GM18861 (cell line): ENCODE results near the gene ITGAE.
A peak's percentile ranks its signal among the peaks of the same experiment; 100 is the strongest.
"Not testable (repeated sequence)": the region's sequence is repeated elsewhere in the genome, so short reads cannot be mapped to it uniquely, and the experiment has no call there.

Source experiments
- ATAC-seq: cut with Tn5 transposase; IDR thresholded peaks from one replicate; pipeline ENCODE4 v1.9.1; 2021; ENCODE audit not compliant: unreplicated experiment

Gene ITGAE

DNA sequence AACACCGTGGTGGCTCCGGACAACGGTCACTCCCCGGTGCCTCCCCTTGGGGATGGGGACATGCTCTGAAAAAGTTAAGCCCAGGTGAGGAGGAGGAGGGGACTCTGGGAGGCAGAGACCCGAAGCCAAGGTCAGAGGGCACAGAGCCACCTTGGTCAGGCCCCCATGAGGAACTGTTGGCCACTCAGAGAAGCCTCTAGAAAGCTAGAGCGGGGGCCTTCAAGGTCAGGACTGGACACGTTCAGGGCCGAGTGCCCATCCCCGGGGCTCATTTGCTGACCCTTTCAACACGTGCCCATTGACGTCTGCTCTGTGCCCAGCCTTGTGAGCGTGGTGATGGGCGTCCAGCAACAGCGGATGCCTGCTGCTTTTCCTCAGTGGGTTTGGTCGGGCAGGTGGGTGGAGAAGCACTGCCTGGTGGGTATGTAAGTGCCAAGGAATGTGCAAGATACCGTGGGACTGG is 39.0 kb downstream of the ITGAE start:
- no peak for ATAC-seq

DNA sequence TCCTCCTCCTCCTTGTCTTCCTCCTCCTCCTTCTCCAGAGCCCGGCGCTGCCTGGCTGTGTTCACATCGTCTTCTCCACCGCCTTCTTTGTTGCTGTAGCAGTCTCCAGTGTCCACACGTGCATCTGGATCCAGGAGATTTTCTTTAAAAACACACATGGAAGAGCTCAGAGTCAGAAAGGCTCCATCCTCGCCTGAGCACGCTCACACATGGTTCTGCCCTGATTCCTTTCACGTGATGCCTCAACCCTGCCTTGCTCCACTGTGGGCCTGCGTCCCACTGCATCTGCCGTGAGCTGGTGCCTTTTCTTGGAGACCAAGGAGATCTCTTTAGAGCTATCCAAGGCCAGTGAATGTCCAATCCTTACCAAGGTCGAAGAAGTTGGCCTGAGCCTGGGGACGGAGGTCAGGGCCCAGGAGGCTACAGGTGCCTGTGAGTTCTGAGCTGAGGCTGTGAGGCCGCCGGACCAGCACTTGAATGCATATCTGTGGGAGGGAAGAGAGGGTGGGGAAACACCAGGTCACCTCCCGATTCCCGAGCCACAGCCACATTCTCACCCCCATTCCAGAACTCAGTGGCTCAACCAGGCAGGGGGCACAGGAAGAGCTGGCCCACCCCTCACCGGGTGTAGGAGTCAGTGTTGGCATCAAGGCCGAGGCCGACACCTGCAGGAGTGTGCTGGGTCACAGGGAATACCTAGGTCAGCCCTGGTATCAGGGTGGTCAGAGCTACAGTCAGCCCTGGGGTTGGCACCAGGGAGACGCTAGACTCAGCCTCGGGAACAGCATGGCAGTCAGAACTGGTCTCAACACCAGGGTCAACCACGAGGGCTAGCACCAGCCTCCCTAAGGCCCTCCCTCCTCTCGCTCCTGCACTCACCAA is 39.7 kb downstream of the ITGAE start:
- ATAC-seq = no peak

DNA sequence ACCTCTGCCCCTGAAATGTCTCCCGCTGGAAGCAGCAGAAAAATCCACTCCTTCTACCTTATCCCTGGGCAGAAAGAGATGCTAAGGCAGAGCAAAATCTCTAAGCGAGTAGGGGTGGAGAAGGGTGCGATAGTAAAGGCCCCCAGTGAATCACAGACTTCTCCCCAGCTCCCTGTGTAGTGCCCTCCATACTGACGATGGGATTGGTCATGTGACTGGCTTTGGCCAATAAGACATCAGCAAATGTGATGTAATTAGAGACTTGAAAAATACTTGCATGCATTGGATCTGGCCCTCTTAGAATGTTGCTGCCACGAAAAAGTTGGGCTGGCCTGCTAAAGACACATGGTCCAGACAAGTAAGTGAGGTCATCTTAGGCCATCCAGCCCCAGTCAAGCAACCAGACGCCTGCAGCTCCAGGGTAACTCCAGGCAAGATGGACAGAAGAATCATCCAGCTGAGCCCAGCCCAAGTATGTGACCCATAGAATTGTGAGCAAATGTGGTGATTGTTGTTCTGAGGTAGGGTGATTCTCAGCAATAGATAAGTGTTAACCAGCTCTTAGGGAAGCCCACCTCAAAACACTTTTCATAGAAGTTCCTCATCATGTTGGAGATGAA is 41.3 kb downstream of the ITGAE start:
- no peak for ATAC-seq

DNA sequence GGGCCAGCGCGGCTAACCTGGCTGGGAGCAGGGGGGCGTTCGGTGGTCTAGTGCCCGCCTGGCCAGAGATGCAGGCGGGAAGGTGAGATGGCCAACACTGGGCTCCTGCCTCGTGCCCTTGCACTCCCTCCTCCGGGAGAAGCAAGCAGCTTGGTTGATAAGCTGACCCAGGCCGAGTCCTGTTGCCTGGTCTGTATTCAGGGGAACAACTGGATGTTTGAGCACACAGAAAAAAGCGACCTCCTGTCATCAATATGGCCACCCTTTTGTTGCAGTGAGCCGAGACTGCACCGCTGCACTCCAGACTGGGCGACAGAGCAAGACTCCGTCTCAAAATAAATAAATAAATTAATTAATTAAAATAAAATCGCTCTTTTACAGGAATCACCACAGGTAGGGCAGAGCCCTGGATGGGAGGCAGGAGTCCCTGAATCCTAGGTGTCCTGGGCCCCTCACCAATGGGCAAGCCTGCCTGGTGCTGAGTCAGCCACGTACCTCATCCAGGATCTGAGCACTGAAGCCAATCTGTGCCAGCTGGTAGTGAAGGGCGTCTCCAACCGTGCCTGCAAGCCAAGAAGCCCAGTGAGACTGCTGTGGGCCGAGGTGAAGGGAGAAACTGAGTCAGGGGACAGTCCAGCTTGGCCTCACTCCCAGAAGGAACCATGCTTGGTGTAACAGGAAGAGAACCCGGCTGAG is 45.5 kb downstream of the ITGAE start:
- no peak for ATAC-seq

DNA sequence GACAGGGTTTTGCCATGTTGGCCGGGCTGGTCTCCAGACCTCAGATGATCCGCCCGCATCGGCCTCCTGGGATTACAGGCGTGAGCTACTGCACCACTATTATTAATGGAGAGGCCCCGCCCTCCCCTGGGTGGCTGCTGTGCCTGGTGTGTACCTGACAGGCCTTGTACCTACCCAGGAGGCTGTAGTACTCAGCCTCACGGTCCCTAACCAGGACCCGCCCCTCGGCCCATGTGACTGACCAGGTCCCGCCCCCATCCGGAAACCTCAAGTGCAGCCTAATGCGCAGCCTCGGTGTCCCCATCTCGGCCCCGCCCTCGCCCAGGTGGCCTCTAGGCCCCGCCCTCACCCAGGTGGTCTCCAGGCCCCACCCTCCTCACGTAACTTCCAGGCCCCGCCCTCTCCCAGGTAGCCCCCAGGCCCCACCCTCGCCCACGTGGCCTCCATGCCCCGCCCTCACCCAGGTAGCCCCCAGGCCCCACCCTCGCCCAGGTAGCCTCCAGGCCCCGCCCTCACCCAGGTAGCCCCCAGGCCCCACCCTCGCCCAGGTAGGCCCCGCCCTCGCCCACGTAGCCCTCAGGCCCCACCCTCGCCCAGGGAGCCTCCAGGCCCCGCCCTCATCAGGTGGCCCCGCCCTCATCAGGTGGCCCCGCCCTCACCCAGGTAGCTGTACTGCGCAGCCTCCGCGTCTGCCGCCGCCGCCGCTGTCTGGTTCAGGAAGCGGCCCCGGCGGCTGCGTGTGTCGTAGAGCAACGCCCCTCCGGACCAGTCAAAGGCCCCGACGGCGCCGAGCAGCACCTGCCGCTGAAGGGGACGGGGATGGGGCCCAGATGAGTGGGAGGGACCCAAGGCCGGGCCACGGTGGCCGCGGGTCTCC is 46.3 kb downstream of the ITGAE start:
- no peak for ATAC-seq

DNA sequence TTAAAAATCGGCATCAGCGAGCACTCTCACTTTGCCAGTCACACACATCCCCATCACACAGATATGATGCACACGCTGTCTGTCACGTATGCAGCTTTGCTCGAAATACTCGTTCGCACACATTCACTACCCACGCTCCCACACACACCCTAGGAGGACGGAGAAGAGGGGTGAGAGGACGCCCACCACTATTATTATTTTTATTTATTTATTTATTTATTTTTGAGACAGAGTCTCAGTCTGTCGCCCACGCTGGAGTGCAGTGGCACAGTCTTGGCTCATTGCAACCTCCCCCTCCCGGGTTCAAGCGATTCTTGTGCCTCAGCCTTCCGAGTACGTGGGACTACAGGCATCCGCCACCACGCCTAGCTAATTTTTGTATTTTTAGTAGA is 46.9 kb downstream of the ITGAE start:
- ATAC-seq = no peak

DNA sequence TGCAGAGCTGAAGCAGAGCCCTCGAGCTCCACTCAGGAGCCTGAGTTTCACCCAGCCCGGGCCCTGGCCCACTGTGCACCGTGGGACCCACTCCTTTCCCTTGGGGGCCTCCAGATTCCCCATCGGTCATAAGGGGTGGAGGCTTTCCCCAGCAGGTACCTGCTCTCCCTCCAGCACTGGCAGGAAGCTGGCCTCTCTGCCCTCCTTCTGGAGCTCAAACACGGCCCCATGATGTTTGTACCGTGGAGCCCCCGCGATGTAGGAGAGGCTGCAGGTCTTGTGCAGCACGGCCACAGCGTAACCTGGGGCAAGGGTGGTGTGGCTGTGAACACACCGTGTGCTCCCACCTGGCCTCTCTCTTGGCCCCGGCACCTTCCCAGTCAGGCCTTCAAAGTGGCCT is 47.4 kb downstream of the ITGAE start:
- ATAC-seq = no peak

DNA sequence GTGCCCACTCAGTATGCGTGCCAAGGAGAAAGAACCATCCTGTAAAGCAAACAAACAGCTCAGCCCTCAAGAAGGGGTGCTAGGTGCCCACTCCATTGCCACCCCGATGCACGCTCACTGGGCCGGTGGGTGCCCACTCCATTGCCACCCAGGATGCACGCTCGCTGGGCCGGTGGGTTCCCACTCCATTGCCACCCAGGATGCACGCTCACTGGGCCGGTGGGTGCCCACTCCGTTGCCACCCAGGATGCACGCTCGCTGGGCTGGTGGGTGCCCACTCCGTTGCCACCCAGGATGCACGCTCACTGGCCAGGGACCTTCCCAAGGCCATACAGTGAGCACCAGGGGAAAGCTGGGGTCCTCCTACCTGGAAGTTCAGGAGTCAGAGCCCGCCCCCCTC is 49.2 kb downstream of the ITGAE start:
- no peak for ATAC-seq

DNA sequence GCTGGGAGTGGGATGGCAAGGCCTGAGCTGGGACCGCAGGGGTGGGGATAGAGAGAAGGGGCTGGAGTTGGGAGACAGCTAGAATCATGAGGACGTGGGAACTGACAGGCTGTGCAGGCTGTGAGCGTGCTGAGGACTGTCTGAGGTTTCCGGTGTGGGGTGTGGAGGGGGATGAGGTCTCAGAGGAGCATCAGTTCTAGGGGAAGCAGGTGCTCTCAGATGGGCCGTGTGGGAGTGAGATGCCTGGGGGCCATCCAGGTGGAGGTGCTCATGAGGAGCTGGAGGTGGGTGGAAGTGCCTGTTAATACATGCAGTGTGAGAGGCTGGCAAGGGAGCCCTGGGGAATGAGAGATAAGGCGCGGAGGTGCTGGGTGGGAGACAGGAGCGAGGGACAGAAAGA is 50.1 kb downstream of the ITGAE start:
- no peak for ATAC-seq

DNA sequence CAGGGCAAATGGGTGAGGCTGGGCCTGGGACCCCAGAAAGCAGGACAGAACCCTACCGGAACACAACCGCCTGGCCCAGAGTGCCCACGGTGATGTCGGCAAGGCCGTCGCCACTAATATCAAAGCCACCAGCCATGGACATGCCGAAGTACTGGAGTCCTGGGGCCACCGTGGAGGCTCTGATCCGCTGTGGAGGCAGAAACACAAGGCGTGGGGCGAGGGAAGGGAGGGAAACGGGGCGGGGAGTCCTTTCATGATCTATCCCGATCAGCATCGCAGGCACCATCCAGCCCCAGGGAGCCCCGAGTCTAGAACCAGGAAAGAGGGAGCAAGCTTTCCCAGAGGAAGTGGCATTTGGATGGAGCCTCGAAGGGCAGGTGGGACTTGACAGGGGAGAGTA is 50.7 kb downstream of the ITGAE start:
- no peak for ATAC-seq

DNA sequence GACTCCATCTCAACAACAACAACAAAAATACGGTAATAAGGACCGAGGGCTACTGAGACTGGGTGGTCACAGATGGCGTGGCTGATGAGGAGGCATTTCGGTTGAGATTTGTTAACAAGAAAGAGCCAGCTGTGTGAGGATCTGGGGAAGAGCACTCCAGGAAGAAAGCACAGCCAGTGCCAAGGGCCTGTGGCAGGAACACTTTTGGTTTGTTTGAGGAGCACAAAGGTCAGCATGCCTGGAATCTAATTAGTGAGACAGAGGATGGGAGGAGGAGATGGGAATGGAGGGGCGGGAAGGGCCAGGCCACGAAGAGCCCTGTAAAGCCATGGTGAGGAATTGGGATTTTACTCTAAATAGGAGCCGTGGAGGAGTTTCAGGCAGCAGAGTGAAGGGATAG is 52.4 kb downstream of the ITGAE start:
- no peak for ATAC-seq

DNA sequence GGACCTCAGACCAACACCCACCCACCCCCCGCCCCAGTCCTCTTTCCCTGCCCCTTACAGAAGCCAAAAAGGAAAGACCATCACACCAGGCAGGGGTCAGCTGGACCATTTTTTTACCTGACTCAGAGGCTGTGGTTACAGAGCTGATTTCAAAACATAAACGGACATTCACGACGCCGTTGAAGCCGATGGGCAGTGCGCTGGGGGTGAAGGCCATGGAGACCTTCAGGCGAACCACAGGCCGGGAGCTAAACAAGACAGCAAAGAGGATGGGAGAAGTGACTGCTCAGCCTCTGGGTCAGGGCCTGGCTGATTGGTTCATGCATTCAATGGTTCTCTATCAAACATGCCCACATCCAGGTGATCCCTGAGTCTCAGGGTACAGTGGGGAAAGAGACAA is 53.2 kb downstream of the ITGAE start:
- ATAC-seq = no peak

DNA sequence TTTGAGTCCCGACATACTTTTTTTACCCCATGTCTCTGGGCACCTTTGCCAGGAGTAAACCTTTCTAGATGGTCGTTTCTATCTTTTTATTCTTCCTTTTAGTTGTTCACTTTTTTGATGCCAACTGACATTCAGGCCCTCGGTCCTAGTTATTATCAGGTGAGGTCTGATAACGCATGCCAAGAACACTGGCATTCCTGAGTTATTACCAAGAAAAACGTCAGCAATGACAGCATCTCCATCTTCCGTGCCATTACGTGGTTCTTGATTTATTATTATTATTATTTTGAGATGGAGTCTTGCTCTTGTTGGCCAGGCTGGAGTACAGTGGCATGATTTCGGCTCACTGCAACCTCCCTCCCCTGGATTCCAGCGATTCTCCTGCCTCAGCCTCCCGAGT is 55.9 kb downstream of the ITGAE start:
- ATAC-seq = no peak

DNA sequence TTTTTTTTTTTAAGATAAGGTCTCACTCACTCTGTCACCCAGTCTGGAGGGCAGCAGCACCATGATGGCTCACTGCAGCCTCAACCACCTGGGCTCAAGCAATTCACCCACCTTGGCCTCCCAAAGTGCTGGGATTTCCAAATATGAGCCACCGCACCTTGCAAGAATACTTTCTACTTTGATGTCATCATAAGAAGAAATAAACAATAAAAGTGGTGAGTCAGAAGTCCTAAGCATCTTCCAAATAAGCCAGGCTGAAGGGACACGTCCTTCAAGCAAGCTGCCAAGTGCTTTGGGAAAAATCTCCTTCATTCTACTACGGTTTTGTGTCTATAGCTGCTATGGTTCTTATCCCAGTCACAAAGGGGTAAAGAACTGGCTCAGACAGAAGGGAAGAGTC is 57.0 kb downstream of the ITGAE start:
- no peak for ATAC-seq

DNA sequence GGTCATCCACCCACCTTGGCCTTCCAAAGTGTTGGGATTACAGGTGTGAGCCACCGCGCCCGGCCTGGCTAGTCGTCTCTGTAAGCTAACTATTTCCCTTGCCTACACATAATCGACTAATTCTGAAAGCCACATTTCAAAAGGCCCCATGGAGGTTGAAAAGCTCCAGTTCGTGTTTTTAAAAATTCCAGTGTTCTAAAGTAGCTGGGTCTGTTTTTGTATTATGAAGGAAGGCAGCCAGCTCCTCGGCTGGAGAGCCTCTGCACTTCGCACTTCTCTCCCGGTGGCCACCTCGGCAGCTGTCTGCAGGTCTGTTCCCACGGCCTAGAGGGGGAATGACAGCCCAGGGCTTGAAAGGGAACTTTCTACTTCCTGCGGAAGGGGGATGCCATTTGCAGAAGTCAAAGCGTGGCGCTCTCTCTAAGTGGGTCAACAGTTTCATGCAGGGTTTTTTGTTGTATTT is 60.3 kb downstream of the ITGAE start:
- ATAC-seq = no peak

DNA sequence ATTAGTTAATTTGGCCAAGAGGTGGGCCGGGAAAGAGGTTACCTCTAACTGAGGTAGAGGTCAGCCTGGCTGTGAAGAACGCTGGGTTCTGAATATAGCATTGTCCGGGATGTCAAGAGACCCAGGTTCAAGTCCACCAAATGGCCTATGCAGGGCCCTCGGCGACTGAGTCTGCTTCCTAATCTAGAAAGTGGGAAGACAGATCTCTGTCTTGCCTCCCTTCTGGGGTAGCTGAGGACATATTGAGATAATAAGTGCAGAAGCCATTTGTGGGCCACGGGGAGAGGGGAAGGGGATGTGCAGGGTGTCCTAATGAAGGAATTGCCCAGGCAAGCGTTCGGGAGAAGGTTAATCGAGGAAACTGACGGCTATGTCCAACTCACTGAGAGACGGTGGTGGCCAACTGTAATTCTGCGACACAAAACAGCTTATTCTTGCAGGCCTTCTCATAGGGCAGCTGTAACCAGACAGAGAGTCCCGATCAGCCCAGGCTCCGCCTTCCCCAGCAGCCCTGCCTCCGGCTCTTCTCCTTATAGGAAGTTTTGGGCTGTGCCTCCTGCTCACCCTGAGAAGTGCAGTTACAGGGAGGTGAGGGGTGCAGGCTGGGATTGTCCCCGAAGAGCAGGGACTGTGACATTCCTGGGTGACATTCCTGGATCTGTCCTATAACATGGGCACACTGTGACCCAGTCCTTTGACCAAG is 61.4 kb downstream of the ITGAE start:
- ATAC-seq = no peak

DNA sequence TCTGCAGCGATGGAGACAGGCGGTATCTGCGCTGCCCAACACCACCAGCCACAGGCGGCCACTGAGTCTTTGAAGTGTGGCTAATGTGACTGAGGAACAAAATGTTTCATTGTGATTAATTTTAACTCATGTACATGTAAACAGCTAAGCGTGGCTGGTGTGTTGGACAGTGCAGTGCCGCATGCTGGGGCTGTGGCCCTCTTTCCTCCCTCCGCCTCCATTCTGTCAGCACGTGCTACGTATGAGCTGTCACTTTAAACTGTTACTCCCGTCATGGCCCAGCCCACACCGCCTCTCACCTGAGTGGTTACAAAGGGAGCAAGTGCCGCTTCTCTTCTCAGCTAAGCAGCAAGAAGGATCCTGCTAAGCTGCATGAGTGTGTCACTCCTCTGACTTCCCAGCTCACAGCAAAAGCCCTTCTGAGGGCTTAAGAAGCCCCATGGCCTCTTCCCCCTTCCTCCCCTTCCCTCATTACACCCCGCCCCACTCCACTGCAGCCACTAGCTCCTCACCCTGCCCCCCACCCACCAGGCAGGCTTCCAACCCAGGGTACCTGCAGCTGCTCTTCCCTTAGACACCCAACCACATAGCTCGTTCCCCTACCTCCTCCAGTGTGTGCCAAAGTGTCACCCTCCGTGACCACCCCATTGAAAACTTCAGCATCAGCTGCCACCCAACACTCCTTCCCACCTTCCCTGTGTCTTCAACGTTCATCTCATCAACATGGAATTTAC is 62.3 kb downstream of the ITGAE start:
- no peak for ATAC-seq

DNA sequence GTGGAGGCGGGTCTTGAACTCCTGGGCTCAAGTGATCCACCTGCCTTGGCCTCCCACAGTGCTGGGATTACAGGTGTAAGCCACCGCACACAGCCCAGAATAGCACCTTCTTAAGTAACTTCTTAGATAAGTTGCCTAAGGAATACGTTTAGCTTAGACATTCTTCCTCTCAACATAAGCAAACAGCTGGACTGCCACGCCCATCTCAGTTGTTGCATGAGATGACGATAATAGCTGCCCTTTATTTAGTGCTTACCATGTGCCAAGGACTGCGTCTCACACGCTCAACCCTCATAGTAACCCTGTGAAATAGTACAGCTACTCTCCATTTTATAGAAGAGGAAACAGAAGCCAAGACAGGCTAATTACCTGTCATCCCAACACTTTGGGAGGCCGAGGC is 65.5 kb downstream of the ITGAE start:
- ATAC-seq = no peak

DNA sequence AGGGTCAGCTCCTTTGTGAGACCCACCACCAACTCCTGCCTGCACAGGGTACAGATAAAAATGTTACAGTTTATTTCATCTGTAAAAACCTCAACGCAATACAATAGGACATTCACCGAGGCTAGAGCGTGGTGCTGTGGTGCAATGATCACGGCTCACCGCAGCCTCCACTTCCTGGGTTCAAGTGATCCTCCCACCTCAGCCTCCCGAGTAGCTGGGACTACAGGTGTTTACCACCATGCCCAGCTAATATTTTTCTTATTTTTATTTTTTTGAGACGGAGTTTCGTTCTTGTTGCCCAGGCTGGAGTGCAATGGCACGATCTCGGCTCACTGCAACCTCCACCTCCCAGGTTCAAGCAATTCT is 66.1 kb downstream of the ITGAE start:
- ATAC-seq = not testable (repeated sequence)

DNA sequence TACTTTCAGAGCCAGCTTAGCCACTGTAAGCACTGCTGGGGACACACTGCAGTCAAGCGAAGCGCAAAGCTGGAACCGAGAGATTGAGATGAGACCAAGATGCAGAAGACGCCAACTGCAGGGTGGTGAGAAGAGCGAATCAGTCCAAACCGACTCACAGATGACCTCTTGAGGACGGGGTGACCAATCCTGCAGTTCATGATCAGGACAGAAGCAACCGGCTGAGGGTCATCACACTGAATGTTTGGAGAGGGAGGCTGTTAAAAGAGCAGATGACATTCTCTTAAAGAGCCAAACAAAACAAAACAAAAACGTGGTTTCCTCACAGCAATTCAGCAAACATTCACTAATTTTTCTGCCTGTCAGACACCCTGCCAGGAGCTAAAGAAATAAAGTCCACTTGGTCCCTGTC is 68.8 kb downstream of the ITGAE start:
- peak; percentile 62 for ATAC-seq
